GM19397 (cell line): ENCODE results near the gene IMMT.

Source experiments
- ATAC-seq: cut with Tn5 transposase; IDR thresholded peaks from one replicate; pipeline ENCODE4 v1.9.1; 2021; ENCODE audit warnings: mild to moderate bottlenecking, moderate library complexity; ENCODE audit not compliant: unreplicated experiment

Gene IMMT

DNA sequence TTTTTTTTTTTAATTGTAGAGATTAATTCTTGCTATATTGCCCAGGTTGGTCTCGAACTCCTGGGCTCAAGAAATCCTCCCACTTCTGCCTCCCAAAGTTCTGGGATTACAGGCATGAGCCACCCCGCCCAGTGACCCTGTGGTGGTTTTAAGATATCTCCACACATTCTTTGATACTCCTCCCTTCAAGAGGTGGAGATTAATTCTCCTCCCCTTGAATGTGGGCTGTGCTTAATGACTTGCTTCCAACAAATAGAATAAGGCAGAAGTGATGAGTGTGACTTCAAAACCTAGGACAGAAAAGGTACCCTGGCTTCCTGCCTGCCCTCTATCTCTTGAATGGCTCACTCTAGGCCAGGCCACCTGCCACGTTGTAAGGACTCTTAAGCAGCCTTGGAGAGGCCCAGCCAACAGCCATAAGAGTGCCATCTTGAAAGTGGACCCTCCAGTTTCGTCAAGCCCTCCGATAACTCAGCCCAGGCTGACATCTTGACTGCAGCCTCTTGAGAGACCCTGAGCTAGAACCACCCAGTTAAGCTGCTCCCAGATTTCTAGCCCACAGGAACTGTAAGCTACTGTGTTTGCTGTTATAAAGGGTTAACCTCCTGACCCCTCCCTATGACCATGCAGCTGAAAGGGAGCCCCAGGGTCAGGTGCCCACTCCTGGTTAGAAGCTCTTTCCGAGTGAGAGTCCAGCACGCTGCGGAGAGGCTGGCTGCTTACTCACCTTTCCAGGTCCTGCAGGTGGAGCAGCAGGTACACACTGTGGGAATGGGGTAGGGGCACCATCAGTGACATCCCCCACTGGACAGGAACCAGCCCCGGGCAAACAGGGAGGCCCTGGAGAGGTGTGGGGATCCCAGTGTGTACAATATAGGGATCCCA is 31.6 kb upstream of the IMMT start:
- no peak for ATAC-seq

GRCh38 chr2:86226070-86226469 is 30.8 kb upstream of the IMMT start:
- no peak for ATAC-seq

DNA sequence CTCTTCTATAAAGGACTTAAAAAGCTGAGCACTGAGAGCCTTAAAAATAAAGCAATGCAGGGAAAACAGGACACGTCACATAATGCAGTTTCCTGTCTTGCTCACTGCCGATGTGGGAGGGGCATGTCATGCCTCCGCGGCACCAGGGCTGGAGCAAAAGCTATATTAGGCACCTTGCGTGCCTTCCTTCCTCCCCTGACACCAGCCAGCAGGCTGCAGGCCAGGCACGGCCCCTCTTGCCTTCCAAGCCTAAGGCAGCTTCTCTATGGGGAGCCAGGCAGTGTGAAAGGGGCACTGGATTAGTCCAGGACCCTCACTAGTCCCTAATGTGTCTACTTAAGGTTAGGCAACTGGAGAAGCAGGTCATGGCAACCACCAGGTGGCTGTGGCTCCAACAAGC is 30.3 kb upstream of the IMMT start:
- no peak for ATAC-seq

DNA sequence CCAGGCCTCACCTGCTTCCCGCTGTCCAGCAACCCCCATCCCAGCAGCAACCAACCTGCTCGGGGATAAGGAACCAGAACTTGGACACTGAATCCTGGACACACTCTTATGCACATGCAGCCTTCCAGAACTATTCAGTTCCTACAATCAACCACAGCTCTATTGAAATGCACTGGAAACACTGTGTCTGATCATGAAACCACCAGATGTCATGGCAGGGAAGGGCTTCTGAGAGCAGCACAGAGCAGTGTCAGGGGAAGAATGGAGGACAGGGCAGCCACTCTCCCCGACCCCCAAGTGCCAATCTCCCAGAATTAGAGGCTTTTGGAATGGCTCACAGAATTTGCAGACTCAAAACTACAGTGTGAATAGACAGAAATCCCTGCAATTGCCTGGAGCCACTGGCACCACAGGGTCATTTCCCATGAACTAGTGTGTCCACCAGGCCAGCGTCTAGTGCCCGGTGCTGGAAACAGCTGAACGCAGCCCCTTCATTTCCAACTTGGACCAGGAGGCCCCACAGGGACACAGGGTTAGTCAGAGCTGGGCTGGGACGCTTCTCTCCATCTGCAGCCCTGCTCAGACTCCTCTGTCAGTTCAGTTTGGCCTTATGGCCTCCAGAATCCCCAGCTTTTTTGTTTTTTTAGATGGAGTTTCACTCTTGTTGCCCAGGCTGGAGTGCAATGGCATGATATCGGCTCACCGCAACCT is 29.5 kb upstream of the IMMT start:
- ATAC-seq = no peak

- ATAC-seq = no peak
Measured at GRCh38 chr2:86223927-86224560, 28.8 kb upstream of the IMMT start.

DNA sequence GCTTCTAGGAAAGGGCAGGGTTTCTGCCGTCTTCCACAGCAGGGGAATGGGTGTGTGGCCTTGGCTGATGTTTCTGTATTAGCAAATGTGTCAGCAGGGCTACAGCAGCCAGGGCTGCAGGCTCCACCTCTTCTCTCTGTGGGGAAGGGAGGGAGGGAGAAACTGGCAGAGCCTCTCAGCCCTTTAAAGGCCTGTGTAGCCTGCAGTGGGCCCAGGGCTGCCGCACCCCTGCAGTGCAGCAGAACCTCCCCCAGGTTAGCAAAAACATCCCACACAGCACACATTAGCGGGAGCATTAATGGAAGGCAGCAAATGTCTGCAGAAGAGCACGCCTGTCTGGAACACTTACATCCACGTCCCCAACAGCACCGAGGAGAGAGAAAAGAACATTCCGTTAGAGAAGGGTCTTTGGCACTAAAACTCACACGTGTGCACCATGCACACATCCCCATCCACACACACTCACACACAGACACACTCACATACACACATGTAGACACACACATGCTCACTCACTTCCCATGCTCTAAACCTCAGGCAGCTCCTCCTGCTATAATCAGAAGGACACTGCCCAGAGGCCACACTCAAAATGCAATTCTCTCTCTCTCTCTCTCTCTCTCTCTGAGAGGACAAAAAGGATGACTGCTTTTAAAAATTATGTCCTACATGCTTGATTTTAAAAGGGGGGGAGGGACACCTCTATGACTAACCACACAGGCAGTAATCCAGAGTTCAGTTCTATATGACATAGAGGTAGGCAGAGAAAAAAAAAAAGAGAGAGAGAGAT is 28.1 kb upstream of the IMMT start:
- ATAC-seq = no peak

DNA sequence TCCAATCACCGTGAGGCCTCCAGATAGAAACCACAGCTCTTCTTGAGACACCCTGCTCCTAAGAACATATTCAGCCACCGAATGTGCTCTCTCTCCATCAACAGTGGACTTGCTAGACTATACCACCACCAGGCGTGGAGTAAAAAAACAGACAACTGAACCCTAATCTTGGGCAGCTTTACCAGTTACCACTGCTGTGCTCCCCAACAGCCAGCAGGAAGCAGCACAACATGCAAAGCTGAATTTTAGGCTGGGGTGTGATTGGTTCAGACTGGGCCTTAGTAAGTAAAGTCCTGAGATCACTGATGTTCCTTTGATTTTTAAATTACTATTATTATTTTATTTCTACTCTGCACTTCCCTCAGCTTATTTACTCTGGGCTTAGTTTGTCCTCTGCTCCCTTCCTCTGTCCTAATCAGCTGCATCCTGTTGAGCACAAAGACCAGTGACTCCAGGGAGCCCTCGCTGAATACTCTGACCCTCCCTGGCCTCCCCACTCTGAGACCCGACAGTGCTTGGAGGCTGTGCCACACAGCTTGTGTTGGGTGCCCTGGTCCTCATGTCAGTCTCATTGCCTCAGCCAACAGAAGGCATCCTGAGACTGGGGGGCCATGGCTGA is 25.9 kb upstream of the IMMT start:
- no peak for ATAC-seq

DNA sequence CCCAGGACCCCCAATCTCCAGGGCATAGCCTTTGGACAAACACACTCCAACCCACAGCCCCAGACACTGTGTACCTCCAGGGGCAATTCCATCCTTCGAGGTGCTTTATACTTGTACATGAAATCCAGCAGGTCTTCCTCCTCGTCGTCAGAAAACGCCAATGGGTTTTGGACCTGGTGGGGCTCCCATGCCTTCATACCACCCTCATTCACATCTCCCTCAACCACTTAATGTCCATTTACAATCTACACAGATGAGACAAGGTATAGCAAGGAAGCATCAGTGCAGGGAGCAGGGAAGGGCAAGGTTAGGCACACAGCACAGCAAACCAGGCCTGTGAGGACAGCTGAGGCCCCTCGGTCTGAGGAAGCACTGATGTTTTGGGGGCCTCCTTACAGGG is 24.6 kb upstream of the IMMT start:
- ATAC-seq = no peak

DNA sequence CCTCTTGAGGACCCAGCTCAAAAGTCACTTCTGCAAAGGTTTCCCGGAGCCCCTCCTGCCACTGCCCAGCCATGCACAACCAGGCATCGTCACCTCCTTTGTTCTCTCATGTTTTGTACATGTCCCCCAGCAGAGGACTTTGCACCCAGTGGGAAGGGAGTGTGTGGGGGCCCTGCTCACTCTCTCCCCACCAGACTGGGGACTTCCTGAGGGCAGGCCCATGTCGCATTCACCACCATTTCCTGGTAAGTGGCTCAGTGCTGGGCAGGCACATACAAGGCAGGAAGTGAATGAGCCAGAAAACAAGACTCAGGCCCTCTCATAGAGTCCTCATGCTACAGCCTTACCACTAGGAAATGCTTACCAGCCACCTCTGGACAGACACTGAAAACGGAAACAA is 22.9 kb upstream of the IMMT start:
- no peak for ATAC-seq

DNA sequence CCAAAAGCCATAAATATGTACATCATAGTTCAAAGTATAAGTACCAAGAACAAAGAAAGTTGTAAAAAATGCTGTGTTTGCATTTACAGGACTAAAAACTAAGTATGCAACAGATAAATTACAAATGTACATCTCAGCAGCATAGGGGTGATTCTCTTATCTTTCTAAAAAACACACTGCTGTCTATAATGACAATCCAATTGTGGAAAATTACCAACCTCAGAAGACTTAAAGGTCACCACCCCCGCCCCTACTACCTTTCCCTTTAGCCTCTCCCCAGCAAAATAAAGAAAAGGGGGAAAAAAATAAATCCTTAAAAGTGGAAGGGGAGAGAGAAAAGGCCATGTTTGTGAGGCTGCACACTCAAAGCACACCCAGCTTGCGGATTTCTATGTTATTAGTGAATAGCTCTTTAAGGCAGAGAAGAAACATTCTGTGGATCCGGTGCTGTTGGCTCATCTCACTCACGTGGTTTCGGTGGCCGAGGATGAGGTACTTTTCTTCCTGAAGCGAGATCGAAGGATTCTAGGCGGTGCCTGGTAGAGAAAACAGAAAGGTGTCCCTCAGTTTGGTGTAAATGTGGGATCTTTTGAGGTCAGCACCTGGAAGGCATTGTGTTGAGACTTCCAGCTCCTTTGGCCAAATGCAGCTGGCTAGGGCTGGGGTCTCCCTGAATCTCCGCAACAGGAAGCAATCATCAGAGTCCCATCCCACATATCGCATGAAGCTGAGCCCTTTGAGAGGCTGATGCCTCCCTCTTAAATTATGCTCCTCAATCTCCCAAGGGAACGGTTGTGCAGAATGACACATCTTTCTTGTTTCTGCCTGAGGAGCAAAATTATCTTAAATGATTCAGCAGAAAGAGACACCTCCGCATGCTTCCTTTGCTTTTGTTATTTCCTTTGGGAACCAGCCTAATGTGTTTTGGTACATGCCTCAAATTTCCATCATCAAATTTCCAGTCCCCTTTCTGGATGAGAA is 21.6 kb upstream of the IMMT start:
- ATAC-seq = no peak

GRCh38 chr2:86214503-86214832 is 19.2 kb upstream of the IMMT start:
- ATAC-seq = no peak

DNA sequence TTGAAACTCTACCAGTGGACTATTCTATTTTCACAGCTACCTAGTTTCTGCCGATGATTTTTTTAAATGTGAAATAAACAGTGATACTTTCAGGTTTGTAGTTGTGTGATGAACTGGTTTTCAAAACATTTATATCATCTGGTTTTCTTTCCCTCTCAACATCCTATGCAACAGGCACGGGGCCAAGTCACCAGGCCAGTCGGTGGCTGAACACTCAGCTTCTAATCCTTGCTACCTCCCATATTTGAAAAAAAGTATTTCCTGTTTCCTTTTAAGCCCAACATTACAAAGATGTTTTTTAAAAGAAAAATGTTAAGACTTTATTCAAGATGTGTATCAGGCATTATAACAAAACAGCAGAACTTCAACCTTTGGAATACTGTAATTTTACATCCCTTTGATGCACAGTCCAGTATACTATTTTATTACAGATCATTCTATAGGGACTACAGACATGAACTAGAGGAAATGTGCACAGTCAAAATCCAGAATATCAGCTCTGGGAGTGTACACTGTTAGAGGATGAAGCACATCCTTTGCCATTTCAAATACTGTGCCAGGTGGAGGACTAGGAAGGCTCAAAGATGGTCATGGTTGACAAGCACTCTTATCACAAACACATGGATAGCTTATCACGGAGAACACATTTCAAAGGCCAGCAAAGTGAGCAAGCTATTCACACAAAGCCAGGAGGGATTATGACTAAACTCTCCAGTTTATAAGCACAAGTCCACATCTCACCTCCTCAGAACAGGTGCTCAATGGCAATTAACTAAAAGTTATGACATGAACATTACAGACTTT is 18.6 kb upstream of the IMMT start:
- ATAC-seq = no peak

DNA sequence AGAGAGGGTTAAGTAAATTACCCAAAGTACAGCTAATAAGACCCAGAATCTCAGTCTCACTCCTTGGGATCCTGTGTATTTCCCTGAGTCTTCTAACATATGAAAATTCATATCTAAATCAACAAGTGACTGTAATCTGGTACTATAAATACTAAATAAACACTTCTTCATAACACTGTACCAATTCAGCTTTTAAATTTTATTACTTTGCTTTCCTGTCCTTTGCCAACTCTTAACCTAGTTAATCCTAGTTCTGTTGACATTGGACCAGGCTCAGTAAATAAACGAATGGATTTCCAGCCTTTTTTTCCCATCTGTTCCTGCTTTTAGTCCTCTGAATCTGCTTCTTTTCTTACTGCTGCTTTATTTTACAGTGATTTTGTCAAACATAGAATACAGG is 17.8 kb upstream of the IMMT start:
- ATAC-seq = no peak

DNA sequence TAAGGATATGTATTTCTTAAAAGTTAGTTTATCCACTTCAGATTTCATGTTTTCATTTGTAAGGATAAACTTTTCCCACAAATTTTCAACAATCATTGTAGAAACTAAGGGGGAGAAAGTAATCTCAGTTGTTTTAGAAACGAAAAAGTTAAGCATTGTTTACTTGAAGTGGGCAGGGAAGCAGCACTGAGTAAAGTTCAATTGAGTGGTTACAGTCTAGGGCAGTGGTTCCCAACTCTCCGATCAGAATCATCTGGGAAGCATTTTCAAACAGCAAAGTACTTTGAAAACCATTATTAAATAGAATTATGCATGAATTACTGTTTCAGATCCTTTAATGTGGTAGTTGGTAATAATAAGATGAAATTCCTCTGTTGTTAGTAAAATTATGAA is 16.5 kb upstream of the IMMT start:
- no peak for ATAC-seq

- peak; percentile 63 for ATAC-seq
Measured at GRCh38 chr2:86211033-86211795, 16.0 kb upstream of the IMMT start.

DNA sequence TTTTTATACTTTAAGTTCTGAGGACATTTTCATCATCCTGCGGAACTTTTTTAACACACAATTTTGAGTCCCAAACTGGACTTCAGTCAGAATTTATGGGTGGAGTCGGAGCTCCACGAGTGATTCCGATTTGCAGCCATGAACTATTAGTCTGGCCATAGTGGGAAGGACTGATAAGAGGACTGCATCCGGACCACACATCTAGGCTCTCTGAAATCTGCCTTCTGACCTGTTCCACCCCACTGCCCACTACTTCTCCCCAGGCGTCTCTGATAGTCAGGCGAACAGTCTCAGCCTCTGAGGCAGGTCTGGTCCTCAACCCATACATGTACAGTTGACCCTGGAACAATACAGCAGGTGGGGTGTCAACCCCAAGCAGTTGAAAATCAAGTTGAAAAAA is 9.2 kb upstream of the IMMT start:
- ATAC-seq = no peak

DNA sequence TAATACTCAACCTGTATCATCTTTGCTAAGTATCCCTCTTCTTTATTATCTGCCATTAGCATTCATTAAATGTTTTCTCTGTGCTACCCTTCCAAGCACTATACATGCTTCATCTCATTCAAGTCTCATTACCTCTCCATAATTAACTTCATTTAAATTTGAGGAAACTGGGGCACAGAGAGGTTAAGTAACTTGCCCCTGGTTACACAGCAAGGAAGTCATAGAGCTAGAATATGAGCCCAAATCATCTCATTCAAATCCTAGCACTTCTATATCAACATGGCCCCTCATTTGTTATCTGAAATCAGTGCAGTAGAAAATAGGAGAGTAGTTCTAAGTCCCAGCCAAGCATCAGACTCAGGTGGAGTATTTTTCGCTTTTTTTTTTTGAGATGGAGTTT is 8.4 kb upstream of the IMMT start:
- no peak for ATAC-seq

DNA sequence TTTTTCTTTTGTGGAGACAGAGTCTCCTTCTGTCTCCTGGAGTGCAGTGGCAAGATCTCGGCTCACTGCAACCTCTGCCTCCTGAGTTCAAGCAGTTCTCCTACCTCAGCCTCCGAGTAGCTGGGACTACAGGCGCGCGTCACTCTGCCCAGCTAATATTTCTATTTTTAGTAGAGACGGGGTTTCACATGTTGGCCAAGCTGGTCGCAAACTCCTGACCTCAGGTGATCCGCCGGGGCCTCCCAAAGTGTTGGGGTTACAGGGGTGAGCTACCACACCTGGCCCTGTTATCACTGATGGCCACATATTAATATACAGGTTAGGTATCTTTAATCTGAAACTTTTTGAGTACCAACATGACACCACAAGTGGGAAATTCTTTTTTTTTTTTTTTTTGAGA is 7.4 kb upstream of the IMMT start:
- ATAC-seq = no peak
